SK-N-SH treated with all-trans-retinoic acid at 6 μM for 48 hours (cell line): Measurements from ENCODE around the gene NCMAP.
"Not testable (repeated sequence)": the region's sequence is repeated elsewhere in the genome, so short reads cannot be mapped to it uniquely, and the experiment has no call there.

Source experiments
- ATAC-seq: fragments of 200-7000 bp; cut with Tn5 transposase; 3 replicates; pipeline ENCODE4 v1.9.1; 2020; ENCODE audit warnings: mild to moderate bottlenecking, moderate library complexity
- ARNTL ChIP-seq: fragments of 450-650 bp; formaldehyde crosslinking; IDR thresholded peaks from 2 replicates; pipeline ENCODE4 v1.5.0; 2020; ENCODE audit warnings: low read depth, mild to moderate bottlenecking, moderate library complexity, borderline replicate concordance
- BACH2 ChIP-seq: fragments of 250-450 bp; sonication (Bioruptor Pico); IDR thresholded peaks from 2 replicates; pipeline ENCODE4 v1.9.0; 2021; ENCODE audit warnings: mild to moderate bottlenecking, borderline replicate concordance
- CSDC2 ChIP-seq: fragments of 250-450 bp; sonication (Bioruptor Pico); IDR thresholded peaks from 2 replicates; pipeline ENCODE4 v1.5.0; 2020; ENCODE audit warnings: mild to moderate bottlenecking, moderate library complexity
- ESRRG ChIP-seq: fragments of 250-450 bp; sonication (Bioruptor Pico); IDR thresholded peaks from 2 replicates; pipeline ENCODE4 v1.6.1; 2021; ENCODE audit warnings: mild to moderate bottlenecking
- GLIS3 ChIP-seq: fragments of 250-450 bp; sonication (Bioruptor Pico); IDR thresholded peaks from 2 replicates; pipeline ENCODE4 v1.5.0; 2020; ENCODE audit warnings: mild to moderate bottlenecking, moderate library complexity
- ISL1 ChIP-seq: fragments of 250-450 bp; sonication (Bioruptor Pico); IDR thresholded peaks from 2 replicates; pipeline ENCODE4 v2.1.2; 2022; ENCODE audit warnings: mild to moderate bottlenecking, moderate library complexity
- OSR1 ChIP-seq: fragments of 250-450 bp; sonication (Bioruptor Pico); IDR thresholded peaks from 2 replicates; pipeline ENCODE4 v1.8.0; 2022; ENCODE audit warnings: moderate library complexity, mild to moderate bottlenecking, inconsistent platforms
- PPARA ChIP-seq: fragments of 250-450 bp; sonication (Bioruptor Pico); IDR thresholded peaks from 2 replicates; pipeline ENCODE4 v1.5.0; 2020; ENCODE audit warnings: mild to moderate bottlenecking, borderline replicate concordance
- RARB ChIP-seq: fragments of 250-450 bp; sonication (Bioruptor Pico); IDR thresholded peaks from 2 replicates; pipeline ENCODE4 v1.8.0; 2021; ENCODE audit warnings: mild to moderate bottlenecking, moderate library complexity
- SNAI2 ChIP-seq: fragments of 250-450 bp; sonication (Bioruptor Pico); IDR thresholded peaks from 2 replicates; pipeline ENCODE4 v1.5.0; 2020; ENCODE audit warnings: mild to moderate bottlenecking, moderate library complexity
- TCF4 ChIP-seq: fragments of 250-450 bp; sonication (Bioruptor Pico); IDR thresholded peaks from 2 replicates; pipeline ENCODE4 v1.8.0; 2021; ENCODE audit warnings: mild to moderate bottlenecking, moderate library complexity, borderline replicate concordance
- TOX ChIP-seq: fragments of 250-450 bp; sonication (Bioruptor Pico); IDR thresholded peaks from 2 replicates; pipeline ENCODE4 v1.8.0; 2021; ENCODE audit warnings: mild to moderate bottlenecking, moderate library complexity, borderline replicate concordance
- ZC3H10 ChIP-seq: fragments of 250-450 bp; sonication (Bioruptor Pico); IDR thresholded peaks from 2 replicates; pipeline ENCODE4 v1.5.1; 2021; ENCODE audit warnings: mild to moderate bottlenecking, moderate library complexity
- ZFP30 ChIP-seq: fragments of 450-650 bp; formaldehyde crosslinking; IDR thresholded peaks from 2 replicates; pipeline ENCODE4 v1.5.0; 2022; ENCODE audit warnings: mild to moderate bottlenecking, moderate library complexity
- ZNF565 ChIP-seq: fragments of 450-650 bp; formaldehyde crosslinking; conservative IDR thresholded peaks from 2 replicates; pipeline ENCODE4 v1.5.0; 2020; ENCODE audit warnings: low read depth, mild to moderate bottlenecking, moderate library complexity
- ZNF70 ChIP-seq: fragments of 450-650 bp; formaldehyde crosslinking; IDR thresholded peaks from 2 replicates; pipeline ENCODE4 v1.5.0; 2020; ENCODE audit warnings: mild to moderate bottlenecking, moderate library complexity
- ZNF8 ChIP-seq: fragments of 450-650 bp; formaldehyde crosslinking; IDR thresholded peaks from 2 replicates; pipeline ENCODE4 v1.5.0; 2020; ENCODE audit warnings: mild to moderate bottlenecking, moderate library complexity
- TF ChIP-seq, protein P1 (sequence below): fragments of 250-450 bp; sonication (Bioruptor Pico); IDR thresholded peaks from 2 replicates; pipeline ENCODE4 v1.8.0; 2020; ENCODE audit warnings: mild to moderate bottlenecking, moderate library complexity, borderline replicate concordance
- TF ChIP-seq, protein P2 (sequence below): fragments of 250-450 bp; sonication (Bioruptor Pico); IDR thresholded peaks from 2 replicates; pipeline ENCODE4 v1.8.0; 2021; ENCODE audit warnings: low read depth, mild to moderate bottlenecking, moderate library complexity, borderline replicate concordance
- TF ChIP-seq, protein P3 (sequence below): fragments of 250-450 bp; sonication (Bioruptor Pico); IDR thresholded peaks from 2 replicates; pipeline ENCODE4 v1.5.1; 2020; ENCODE audit warnings: low read depth, mild to moderate bottlenecking, moderate library complexity
- TF ChIP-seq, protein P4 (sequence below): fragments of 250-450 bp; sonication (Bioruptor Pico); IDR thresholded peaks from 2 replicates; pipeline ENCODE4 v1.5.1; 2021; ENCODE audit warnings: mild to moderate bottlenecking, moderate library complexity
- TF ChIP-seq, protein P5 (sequence below): fragments of 250-450 bp; sonication (Bioruptor Pico); IDR thresholded peaks from 2 replicates; pipeline ENCODE4 v1.5.0; 2020; ENCODE audit warnings: mild to moderate bottlenecking, moderate library complexity

NCMAP gene

DNA sequence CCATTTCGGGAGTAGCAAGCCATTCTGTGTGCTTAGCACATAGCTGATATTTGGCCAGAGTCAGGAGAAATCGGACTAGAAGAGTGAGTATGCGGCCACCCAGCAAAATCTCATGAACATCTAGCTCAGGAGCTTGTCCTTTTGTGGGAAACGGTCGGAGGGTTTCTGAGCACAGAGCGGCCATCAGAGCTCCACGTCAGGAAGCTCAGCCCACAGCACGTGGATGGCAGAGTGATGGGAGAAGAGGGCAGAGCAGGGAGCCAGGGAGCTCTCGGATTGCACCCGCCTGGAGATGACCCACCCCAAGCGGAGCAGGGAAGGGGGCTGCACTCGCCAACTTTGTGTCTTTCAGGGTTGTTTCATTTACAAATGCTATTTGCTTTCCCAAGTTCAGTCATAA is 39.4 kb upstream of the NCMAP start:
- no peak for TF ChIP-seq ISL1
- no peak for TF ChIP-seq BACH2 (CRISPR knock-in tag)
- TF ChIP-seq PPARA (CRISPR knock-in tag), result no peak
- TF ChIP-seq, protein P1, sequence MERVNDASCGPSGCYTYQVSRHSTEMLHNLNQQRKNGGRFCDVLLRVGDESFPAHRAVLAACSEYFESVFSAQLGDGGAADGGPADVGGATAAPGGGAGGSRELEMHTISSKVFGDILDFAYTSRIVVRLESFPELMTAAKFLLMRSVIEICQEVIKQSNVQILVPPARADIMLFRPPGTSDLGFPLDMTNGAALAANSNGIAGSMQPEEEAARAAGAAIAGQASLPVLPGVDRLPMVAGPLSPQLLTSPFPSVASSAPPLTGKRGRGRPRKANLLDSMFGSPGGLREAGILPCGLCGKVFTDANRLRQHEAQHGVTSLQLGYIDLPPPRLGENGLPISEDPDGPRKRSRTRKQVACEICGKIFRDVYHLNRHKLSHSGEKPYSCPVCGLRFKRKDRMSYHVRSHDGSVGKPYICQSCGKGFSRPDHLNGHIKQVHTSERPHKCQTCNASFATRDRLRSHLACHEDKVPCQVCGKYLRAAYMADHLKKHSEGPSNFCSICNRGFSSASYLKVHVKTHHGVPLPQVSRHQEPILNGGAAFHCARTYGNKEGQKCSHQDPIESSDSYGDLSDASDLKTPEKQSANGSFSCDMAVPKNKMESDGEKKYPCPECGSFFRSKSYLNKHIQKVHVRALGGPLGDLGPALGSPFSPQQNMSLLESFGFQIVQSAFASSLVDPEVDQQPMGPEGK, result no peak
- TF ChIP-seq, protein P2, sequence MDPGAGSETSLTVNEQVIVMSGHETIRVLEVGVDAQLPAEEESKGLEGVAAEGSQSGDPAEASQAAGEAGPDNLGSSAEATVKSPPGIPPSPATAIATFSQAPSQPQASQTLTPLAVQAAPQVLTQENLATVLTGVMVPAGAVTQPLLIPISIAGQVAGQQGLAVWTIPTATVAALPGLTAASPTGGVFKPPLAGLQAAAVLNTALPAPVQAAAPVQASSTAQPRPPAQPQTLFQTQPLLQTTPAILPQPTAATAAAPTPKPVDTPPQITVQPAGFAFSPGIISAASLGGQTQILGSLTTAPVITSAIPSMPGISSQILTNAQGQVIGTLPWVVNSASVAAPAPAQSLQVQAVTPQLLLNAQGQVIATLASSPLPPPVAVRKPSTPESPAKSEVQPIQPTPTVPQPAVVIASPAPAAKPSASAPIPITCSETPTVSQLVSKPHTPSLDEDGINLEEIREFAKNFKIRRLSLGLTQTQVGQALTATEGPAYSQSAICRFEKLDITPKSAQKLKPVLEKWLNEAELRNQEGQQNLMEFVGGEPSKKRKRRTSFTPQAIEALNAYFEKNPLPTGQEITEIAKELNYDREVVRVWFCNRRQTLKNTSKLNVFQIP (CRISPR knock-in tag), result no peak
- TF ChIP-seq, protein P3, sequence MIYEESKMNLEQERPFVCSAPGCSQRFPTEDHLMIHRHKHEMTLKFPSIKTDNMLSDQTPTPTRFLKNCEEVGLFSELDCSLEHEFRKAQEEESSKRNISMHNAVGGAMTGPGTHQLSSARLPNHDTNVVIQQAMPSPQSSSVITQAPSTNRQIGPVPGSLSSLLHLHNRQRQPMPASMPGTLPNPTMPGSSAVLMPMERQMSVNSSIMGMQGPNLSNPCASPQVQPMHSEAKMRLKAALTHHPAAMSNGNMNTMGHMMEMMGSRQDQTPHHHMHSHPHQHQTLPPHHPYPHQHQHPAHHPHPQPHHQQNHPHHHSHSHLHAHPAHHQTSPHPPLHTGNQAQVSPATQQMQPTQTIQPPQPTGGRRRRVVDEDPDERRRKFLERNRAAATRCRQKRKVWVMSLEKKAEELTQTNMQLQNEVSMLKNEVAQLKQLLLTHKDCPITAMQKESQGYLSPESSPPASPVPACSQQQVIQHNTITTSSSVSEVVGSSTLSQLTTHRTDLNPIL (CRISPR knock-in tag), result no peak
- TF ChIP-seq TCF4 (CRISPR knock-in tag), result no peak
- TF ChIP-seq OSR1 (CRISPR knock-in tag), result no peak
- no peak for TF ChIP-seq ZFP30 (CRISPR knock-in tag)
- no peak for TF ChIP-seq ZNF8
- TF ChIP-seq ZNF70 (CRISPR knock-in tag), result no peak
- TF ChIP-seq GLIS3 (CRISPR knock-in tag), result no peak
- TF ChIP-seq CSDC2, result no peak
- TF ChIP-seq ESRRG (CRISPR knock-in tag), result no peak
- TF ChIP-seq ZC3H10 (CRISPR knock-in tag), result no peak
- TF ChIP-seq, protein P4, sequence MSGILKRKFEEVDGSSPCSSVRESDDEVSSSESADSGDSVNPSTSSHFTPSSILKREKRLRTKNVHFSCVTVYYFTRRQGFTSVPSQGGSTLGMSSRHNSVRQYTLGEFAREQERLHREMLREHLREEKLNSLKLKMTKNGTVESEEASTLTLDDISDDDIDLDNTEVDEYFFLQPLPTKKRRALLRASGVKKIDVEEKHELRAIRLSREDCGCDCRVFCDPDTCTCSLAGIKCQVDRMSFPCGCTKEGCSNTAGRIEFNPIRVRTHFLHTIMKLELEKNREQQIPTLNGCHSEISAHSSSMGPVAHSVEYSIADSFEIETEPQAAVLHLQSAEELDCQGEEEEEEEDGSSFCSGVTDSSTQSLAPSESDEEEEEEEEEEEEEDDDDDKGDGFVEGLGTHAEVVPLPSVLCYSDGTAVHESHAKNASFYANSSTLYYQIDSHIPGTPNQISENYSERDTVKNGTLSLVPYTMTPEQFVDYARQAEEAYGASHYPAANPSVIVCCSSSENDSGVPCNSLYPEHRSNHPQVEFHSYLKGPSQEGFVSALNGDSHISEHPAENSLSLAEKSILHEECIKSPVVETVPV (CRISPR knock-in tag), result no peak
- TF ChIP-seq ARNTL (CRISPR knock-in tag), result no peak
- no peak for TF ChIP-seq SNAI2 (CRISPR knock-in tag)
- TF ChIP-seq ZNF565 (CRISPR knock-in tag), result no peak
- TF ChIP-seq TOX, result no peak
- ATAC-seq, result no peak

DNA sequence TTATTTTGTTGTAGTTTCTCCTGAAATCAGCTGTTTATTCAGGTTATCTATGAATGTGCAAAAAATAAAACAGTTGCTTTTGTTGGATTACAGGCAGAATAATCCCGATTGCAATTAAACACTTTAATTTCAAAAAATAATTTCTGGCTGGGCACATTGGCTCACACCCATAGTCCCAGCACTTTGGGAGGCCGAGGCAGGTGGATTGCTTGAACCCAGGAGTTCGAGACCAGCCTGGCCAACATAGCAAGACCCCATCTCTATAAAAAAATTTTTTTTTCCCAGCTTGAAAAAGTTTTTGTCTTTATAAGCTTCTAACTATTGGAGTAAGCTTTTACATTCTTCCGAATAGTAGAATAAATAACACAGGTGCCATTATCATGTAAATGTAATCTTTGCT is 38.0 kb upstream of the NCMAP start:
- TF ChIP-seq ZFP30 (CRISPR knock-in tag), result no peak
- ATAC-seq, result no peak

DNA sequence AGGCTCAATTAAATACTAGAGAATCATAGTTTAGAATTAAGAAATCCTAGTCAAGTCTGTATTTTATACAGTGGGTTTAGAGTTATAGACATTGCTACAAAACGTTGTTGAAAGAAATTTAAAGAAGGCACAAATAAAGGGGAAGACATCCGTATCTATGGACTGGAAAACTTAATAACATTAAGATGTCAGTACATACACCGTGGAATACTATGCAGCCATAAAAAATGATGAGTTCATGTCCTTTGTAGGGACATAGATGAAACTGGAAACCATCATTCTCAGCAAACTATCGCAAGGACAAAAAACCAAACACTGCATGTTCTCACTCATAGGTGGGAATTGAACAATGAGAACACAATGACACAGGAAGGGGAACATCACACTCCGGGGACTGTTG is 35.6 kb upstream of the NCMAP start:
- not testable (repeated sequence) for ATAC-seq

DNA sequence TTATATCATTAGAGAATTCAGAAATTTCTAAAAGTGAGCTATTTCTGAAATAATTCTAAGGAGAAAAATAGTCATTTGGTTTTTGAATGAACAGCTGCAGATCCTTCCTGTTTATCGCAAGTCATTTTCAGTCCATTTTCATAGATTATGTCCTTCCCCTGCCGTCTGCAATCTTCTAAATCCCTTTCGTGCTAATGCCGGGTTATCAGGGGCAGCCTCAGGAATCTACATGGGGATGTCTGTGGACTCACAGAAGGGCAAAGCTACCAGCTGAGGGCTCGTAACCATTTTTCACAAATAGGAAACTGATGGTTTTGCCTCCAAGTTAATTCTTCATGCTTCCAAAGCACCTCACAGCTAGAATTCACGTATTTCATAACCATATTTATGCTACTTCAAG is 30.3 kb upstream of the NCMAP start:
- no peak for ATAC-seq
- TF ChIP-seq BACH2 (CRISPR knock-in tag) (no peak), ZNF8 (no peak), ZC3H10 (CRISPR knock-in tag) (no peak), TOX (no peak), CSDC2 (no peak), ESRRG (CRISPR knock-in tag) (no peak), SNAI2 (CRISPR knock-in tag) (no peak), ISL1 (no peak), RARB (no peak)
- TF ChIP-seq, protein P4 (CRISPR knock-in tag), result no peak
- TF ChIP-seq, protein P5, sequence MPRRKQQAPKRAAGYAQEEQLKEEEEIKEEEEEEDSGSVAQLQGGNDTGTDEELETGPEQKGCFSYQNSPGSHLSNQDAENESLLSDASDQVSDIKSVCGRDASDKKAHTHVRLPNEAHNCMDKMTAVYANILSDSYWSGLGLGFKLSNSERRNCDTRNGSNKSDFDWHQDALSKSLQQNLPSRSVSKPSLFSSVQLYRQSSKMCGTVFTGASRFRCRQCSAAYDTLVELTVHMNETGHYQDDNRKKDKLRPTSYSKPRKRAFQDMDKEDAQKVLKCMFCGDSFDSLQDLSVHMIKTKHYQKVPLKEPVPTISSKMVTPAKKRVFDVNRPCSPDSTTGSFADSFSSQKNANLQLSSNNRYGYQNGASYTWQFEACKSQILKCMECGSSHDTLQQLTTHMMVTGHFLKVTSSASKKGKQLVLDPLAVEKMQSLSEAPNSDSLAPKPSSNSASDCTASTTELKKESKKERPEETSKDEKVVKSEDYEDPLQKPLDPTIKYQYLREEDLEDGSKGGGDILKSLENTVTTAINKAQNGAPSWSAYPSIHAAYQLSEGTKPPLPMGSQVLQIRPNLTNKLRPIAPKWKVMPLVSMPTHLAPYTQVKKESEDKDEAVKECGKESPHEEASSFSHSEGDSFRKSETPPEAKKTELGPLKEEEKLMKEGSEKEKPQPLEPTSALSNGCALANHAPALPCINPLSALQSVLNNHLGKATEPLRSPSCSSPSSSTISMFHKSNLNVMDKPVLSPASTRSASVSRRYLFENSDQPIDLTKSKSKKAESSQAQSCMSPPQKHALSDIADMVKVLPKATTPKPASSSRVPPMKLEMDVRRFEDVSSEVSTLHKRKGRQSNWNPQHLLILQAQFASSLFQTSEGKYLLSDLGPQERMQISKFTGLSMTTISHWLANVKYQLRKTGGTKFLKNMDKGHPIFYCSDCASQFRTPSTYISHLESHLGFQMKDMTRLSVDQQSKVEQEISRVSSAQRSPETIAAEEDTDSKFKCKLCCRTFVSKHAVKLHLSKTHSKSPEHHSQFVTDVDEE (CRISPR knock-in tag), result no peak
